ENCODE measurements around the gene EFCAB11. TPM values are rescaled to one million over a fixed set of nuclear protein-coding genes. Genes with fewer than 3 reads are reported as not detected.

Gene EFCAB11
- total and polyA plus RNA-seq, 2 of the 8 experiments (the other 6 are each of a cell fraction or from before 2014, with no cell fraction given) = 6.8 to 12.8 TPM

GRCh38 chr14:89909586-89909985 lies 44.9 kb downstream of the EFCAB11 start:
- Histone ChIP-seq H3K18ac (ENCODE audit: extremely low read depth, low read length) (no peak overlapping the region; the same call in 1 of the 2 replicates), H2BK20ac (ENCODE audit: low read length) (no peak overlapping the region; the same call in 1 of the 2 replicates), H3K9ac (replicated peaks in 1 of 4; ENCODE audit: extremely low read depth in 1 of 4, low read depth in 3 of 4, low read length in 3 of 4) (no peak overlapping the region), H3K79me2 (ENCODE audit: control insufficient read depth in 1 of 2, insufficient read depth in 2 of 2, low read length in 2 of 2) (no peaks in the 10 kb centered on the region), H2BK120ac (replicated peaks; ENCODE audit: low read depth, low read length) (no peak overlapping the region), H3K9me3 (ENCODE audit: insufficient read depth in 2 of 2, low read depth in 1 of 2, low read length in 1 of 2) (no peaks in the 10 kb centered on the region), H3K4me2 (ENCODE audit: insufficient read depth in 1 of 2, low read depth in 2 of 2, low read length in 2 of 2) (no peak overlapping the region), H3K4ac (replicated peaks; ENCODE audit: insufficient read length, low read depth, low read length) (no peak overlapping the region), H3K27me3 (replicated peaks in 1 of 4; ENCODE audit: control insufficient read depth in 3 of 4, extremely low read depth in 1 of 4, insufficient read depth in 3 of 4, low read length in 3 of 4) (no peaks in the 10 kb centered on the region; a peak in 1 of 7 replicates), H4K5ac (ENCODE audit: insufficient read length, low read depth, low read length) (no peak overlapping the region), H3K27ac (ENCODE audit: low read depth, low read length) (no peak overlapping the region), H3K23ac (ENCODE audit: insufficient read length) (no peak overlapping the region), H2BK12ac (ENCODE audit: low read depth, low read length) (peak overlapping the region; percentile 83; the same call in 1 of the 2 replicates), H3K4me1 (replicated peaks in 1 of 4; ENCODE audit: control insufficient read depth in 3 of 4, insufficient read depth in 4 of 4, low read length in 3 of 4) (peaks cover 6 to 12% (median 8%) of the 10 kb centered on the region in 4 experiments; a peak in 6 of 7 replicates), H3K4me3 (ENCODE audit: extremely low read depth in 1 of 4, insufficient read depth in 2 of 4, low read depth in 3 of 4, low read length in 4 of 4) (no peak overlapping the region), H4K91ac (replicated peaks; ENCODE audit: insufficient read length, low read length) (no peak overlapping the region), H4K20me1 (replicated peaks in 1 of 2; ENCODE audit: control insufficient read depth in 1 of 2, insufficient read depth in 2 of 2, low read length in 2 of 2) (no peaks in the 10 kb centered on the region), H3K14ac (ENCODE audit: insufficient read length) (no peak overlapping the region), H2BK5ac (ENCODE audit: low read depth, low read length) (no peak overlapping the region), H3K23me2 (ENCODE audit: low read depth, low read length) (no peaks in the 10 kb centered on the region; the same call in 1 of the 2 replicates), H2AK5ac (ENCODE audit: low read depth, low read length) (no peak overlapping the region), H2BK15ac (ENCODE audit: low read length) (no peak overlapping the region; the same call in 1 of the 2 replicates), H3K56ac (replicated peaks; ENCODE audit: insufficient read length, low read depth, low read length) (no peak overlapping the region), H4K8ac (ENCODE audit: extremely low read depth, insufficient read depth, low read length) (no peak overlapping the region), H3K36me3 (ENCODE audit: control insufficient read depth in 2 of 4, insufficient read depth in 4 of 4, low read length in 3 of 4) (no peaks in the 10 kb centered on the region), H2AFZ (ENCODE audit: low read length) (no peak overlapping the region), H3K79me1 (ENCODE audit: low read depth, low read length) (no peaks in the 10 kb centered on the region)
- FAIRE-seq = no peak
- ChIA-PET POLR2A (ENCODE audit: partially characterized antibody) (interaction anchor here (1.0 kb wide), 1 partner anchor 23 kb away, joined by 3 read pairs; no protein-coding TSS in a partner anchor), CTCF (ENCODE audit: partially characterized antibody) (interaction anchor here (0.6 to 2.1 kb wide), 5 partner anchors 12 to 882 kb away, joined by 3 to 5 read pairs (median 3); no protein-coding TSS in a partner anchor)
- 88% methylated on average over 9 of the region's 9 CpGs; no CpG with 5 or more reads in 1 of the 2 experiments for WGBS, 2 experiments (ENCODE audit: extremely low coverage in 1 of 2, insufficient coverage in 1 of 2, insufficient read length in 1 of 2, insufficient replicate concordance in 2 of 2, low coverage in 1 of 2, low lambda C conversion rate in 2 of 2, missing lambda C conversion rate in 1 of 2)
- no peak for TF ChIP-seq CHD2 (IDR thresholded peaks at IDR 0.05; ENCODE audit: low read length)
- no peak for TF ChIP-seq CBX5 (IDR thresholded peaks at IDR 0.05; ENCODE audit: low read depth, low read length)
- DNase-seq (ENCODE audit: low read depth in 1 of 2, low spot score in 2 of 2) = no peak
